K562 (cell line): Measurements from ENCODE around the gene ATP6V1F. TPM values are rescaled to one million over a fixed set of nuclear protein-coding genes. Genes with fewer than 3 reads are reported as not detected.

Experiments used
- ATAC-seq: fragments of 200-7000 bp; cut with Tn5 transposase; 3 replicates; pipeline ENCODE4 v1.9.1; 2020; ENCODE audit warnings: moderate library complexity
- BruUV-seq: library from RNA; stranded (reverse); fragments of 400-500 nt; replicated peaks from 2 replicates; lab custom pipeline; 2021; lab: Mats Ljungman, UMichigan
- CTCF ChIA-PET: fragments of 300-600 bp; formaldehyde crosslinking; extraction: SDS; loops from one replicate; lab custom pipeline; 2021; ENCODE audit warnings: low intra/inter-chr PET ratio; lab: Yijun Ruan, JAX
- POLR2A ChIA-PET: fragments of 300-600, 350-650 bp; sonication (Branson Sonifier 250); formaldehyde crosslinking; extraction: SDS; loops from one replicate; lab custom pipeline; 2021; ENCODE audit warnings: antibody characterized with exemption, inconsistent platforms; lab: Yijun Ruan, JAX
- DNase-seq, 4 experiments: peaks; one replicate each; pipeline versions ENCODE4 v3.0.0 to v3.0.0-alpha.2; 2011 to 2018; ENCODE audit warnings: low spot score in 3 of 4, mixed read lengths in 3 of 4; ENCODE audit errors: extremely low read depth in 1 of 4
- FAIRE-seq: peaks from 2 replicates; lab custom pipeline; 2011; peaks lifted over from hg19 to GRCh38; lab: Jason Lieb, UNC
- H2AFZ ChIP-seq: 2 replicates; pipeline ENCODE4 v1.6.0; 2011; ENCODE audit warnings: low read depth, low read length, control low read depth, inconsistent platforms
- H3K27ac ChIP-seq: fragments of 200-600 bp; 3 replicates; pipeline ENCODE4 v1.8.0; 2011; ENCODE audit warnings: low read depth, mild to moderate bottlenecking, control low read depth, inconsistent platforms, low read length, moderate library complexity, mixed read lengths; ENCODE audit errors: extremely low read depth
- H3K27me3 ChIP-seq, 2 experiments: fragments of 300-600 bp in 1 of 2; 2 replicates in 1 of 2; 3 replicates in 1 of 2; pipeline versions ENCODE4 v1.6.0 to v1.8.0; 2011; ENCODE audit warnings: inconsistent platforms in 2 of 2, low read length in 2 of 2, mild to moderate bottlenecking in 1 of 2, mixed read lengths in 1 of 2, moderate library complexity in 1 of 2; ENCODE audit not compliant: control insufficient read depth in 2 of 2, insufficient read depth in 2 of 2
- H3K36me3 ChIP-seq: fragments of 300-600 bp; 3 replicates; pipeline ENCODE4 v1.8.0; 2011; ENCODE audit warnings: mild to moderate bottlenecking, low read length, inconsistent platforms; ENCODE audit not compliant: control insufficient read depth, insufficient read depth
- H3K4me1 ChIP-seq, 2 experiments: fragments of 200-600 bp in 1 of 2; replicated peaks in 1 of 2; 2 replicates in 1 of 2; 3 replicates in 1 of 2; pipeline versions ENCODE4 v1.5.1 to v1.8.0; 2011; ENCODE audit warnings: inconsistent platforms in 2 of 2, low read length in 2 of 2, mild to moderate bottlenecking in 1 of 2, mixed read lengths in 1 of 2, moderate library complexity in 1 of 2; ENCODE audit not compliant: control insufficient read depth in 2 of 2, insufficient read depth in 2 of 2
- H3K4me2 ChIP-seq: 2 replicates; pipeline ENCODE4 v1.6.1; 2011; ENCODE audit warnings: low read length, control low read depth, inconsistent platforms, mixed read lengths; ENCODE audit not compliant: insufficient read depth
- H3K4me3 ChIP-seq: fragments of 200-600 bp; sonication (generic), shearing (Covaris generic); 2 replicates; pipeline ENCODE4 v1.5.1; 2016; ENCODE audit warnings: control low read depth, inconsistent platforms
- H3K79me2 ChIP-seq: fragments of 200-600 bp; 3 replicates; pipeline ENCODE4 v1.8.0; 2011; ENCODE audit warnings: low read length, inconsistent platforms; ENCODE audit not compliant: control insufficient read depth, insufficient read depth
- H3K9ac ChIP-seq, 2 experiments: 2 replicates each; pipeline versions ENCODE4 v1.6.0 to v1.6.1; 2011; ENCODE audit warnings: low read depth in 2 of 2, low read length in 2 of 2, control low read depth in 1 of 2, inconsistent platforms in 1 of 2, mild to moderate bottlenecking in 1 of 2, mixed read lengths in 1 of 2; ENCODE audit not compliant: insufficient read depth in 1 of 2
- H3K9me1 ChIP-seq: one replicate; pipeline ENCODE4 v1.6.0; 2011; ENCODE audit warnings: inconsistent platforms, mild to moderate bottlenecking, low read length, moderate library complexity; ENCODE audit not compliant: control insufficient read depth, insufficient read depth
- H3K9me3 ChIP-seq: replicated peaks from 2 replicates; pipeline ENCODE4 v1.5.1; 2011; ENCODE audit warnings: low read depth, low read length, inconsistent platforms; ENCODE audit not compliant: control insufficient read depth, insufficient read depth
- H4K20me1 ChIP-seq: replicated peaks from 2 replicates; pipeline ENCODE4 v1.6.1; 2011; ENCODE audit warnings: low read length, inconsistent platforms, mixed read lengths; ENCODE audit not compliant: control insufficient read depth, insufficient read depth
- ETS1 ChIP-seq: conservative IDR thresholded peaks from 2 replicates; pipeline ENCODE4 v1.6.1; 2011; ENCODE audit warnings: low read depth, mild to moderate bottlenecking, low read length; ENCODE audit not compliant: control insufficient read depth
- MAFK ChIP-seq: IDR thresholded peaks from 2 replicates; pipeline ENCODE4 v1.6.1; 2011; ENCODE audit warnings: low read length, improper control_type of control experiment
- POLR2G ChIP-seq: fragments of 200-400 bp; formaldehyde crosslinking; IDR thresholded peaks from 2 replicates; pipeline ENCODE4 v1.6.1; 2017; ENCODE audit warnings: low read depth, mild to moderate bottlenecking, antibody characterized with exemption, low read length, moderate library complexity
- RBFOX2 ChIP-seq: fragments of 200-400 bp; formaldehyde crosslinking; IDR thresholded peaks from 2 replicates; pipeline ENCODE4 v1.6.1; 2017; ENCODE audit warnings: low read depth, mild to moderate bottlenecking, low read length, moderate library complexity
- RBM22 ChIP-seq: fragments of 200-400 bp; formaldehyde crosslinking; IDR thresholded peaks from 2 replicates; pipeline ENCODE4 v1.6.1; 2018; ENCODE audit warnings: low read length, low read depth; ENCODE audit not compliant: poor library complexity, severe bottlenecking
- ZNF518B ChIP-seq: fragments of 250-450 bp; sonication (Bioruptor Pico); IDR thresholded peaks from 2 replicates; pipeline ENCODE4 v1.5.0; 2021; ENCODE audit warnings: mild to moderate bottlenecking, moderate library complexity
- WGBS: fragments of 100-300 bp; shearing (Covaris generic); methylation state at CpG from one replicate; pipeline ENCODE4 v1.1.6; 2016; ENCODE audit warnings: low coverage, mixed read lengths; ENCODE audit not compliant: insufficient coverage; ENCODE audit errors: missing lambda C conversion rate; 5-methylcytosine and 5-hydroxymethylcytosine counted together
- in situ Hi-C: fragments of 300-500 bp; cut with MboI; formaldehyde crosslinking; loops from 4 replicates; pipeline ENCODE4 v1.15.0; 2018; ENCODE audit warnings: inconsistent platforms, mixed read lengths
- intact Hi-C: fragments of 100-400 bp; cut with micrococcal nuclease; formaldehyde crosslinking; loops from 2 replicates; pipeline ENCODE4 v1.14.2; 2022
- polyA plus RNA-seq, 8 experiments: library from polyadenylated mRNA; depleted of rRNA in 4 of 8; stranded (reverse) in 5 of 8; unstranded in 3 of 8; fragments of >200 nt; fragmentation: Nextera tagmentation in 2 of 8; fragmentation: Illumina TruSeq in 1 of 8; extraction: Ambion mirVana in 2 of 8; extraction: Trizol in 1 of 8; gene quantifications; 2 replicates each; pipeline versions ENCODE4 v1.2.1 to v1.2.3, GENCODE V29; 2011 to 2014; ENCODE audit warnings: inconsistent platforms in 1 of 8, missing spikeins in 1 of 8
- total RNA-seq, 7 experiments: library from RNA; depleted of rRNA in 6 of 7; stranded (reverse); fragments of >200 nt in 6 of 7; fragmentation: Illumina TruSeq in 2 of 7; extraction: Trizol in 2 of 7; gene quantifications; 2 replicates each; pipeline versions ENCODE4 v1.2.1 to v1.2.3, GENCODE V29; 2011 to 2021; ENCODE audit warnings: low replicate concordance in 1 of 7

ATP6V1F gene
- total and polyA plus RNA-seq, 9 of the 15 experiments (the other 6 are each of a cell fraction or from before 2014, with no cell fraction given): 206 to 1,123 (median 542) TPM

GRCh38 chr7:128849804-128850490 is 12.7 kb upstream of the ATP6V1F start:
- Histone ChIP-seq H3K9me3 (no peaks in the 10 kb centered on the region), H3K27me3 (no peaks in the 10 kb centered on the region), H3K4me2 (no peak overlapping the region), H3K79me2 (no peaks in the 10 kb centered on the region), H4K20me1 (peaks cover 3% of the 10 kb centered on the region; the same call in 1 of the 2 replicates), H3K4me1 (peaks cover 0 to 27% of the 10 kb centered on the region in 2 experiments; a peak in 1 of 5 replicates), H3K36me3 (peaks cover 99% of the 10 kb centered on the region), H3K4me3 (no peak overlapping the region), H2AFZ (no peak overlapping the region), H3K27ac (no peak overlapping the region), H3K9ac (peak overlapping the region in 1 of 2 experiments; percentile 65; a peak in 2 of 4 replicates), H3K9me1 (peaks cover 2% of the 10 kb centered on the region)
- in situ Hi-C loops (no loop called here), intact Hi-C loops (no loop called here)
- FAIRE-seq: no peak
- DNase-seq: no peak
- TF ChIP-seq RBM22: peak; percentile 78
- TF ChIP-seq MAFK: no peak
- TF ChIP-seq ETS1: 0 out of 2 replicates have a peak, but pooled peaks have one; percentile 14
- TF ChIP-seq ZNF518B (CRISPR knock-in tag): no peak
- peak; percentile 47 for TF ChIP-seq RBFOX2
- TF ChIP-seq POLR2G: peak; percentile 58; the same call in 1 of the 2 replicates
- 92% methylated on average over 16 of the region's 18 CpGs for WGBS
- ChIA-PET CTCF (no interaction called here), POLR2A (interaction anchor here (0.6 to 5.1 kb wide), 7 partner anchors 11 to 1197 kb away, joined by 3 to 47 read pairs (median 4); partner anchors contain the start of genes ATP6V1F and CALU)
- no TSS peak for BruUV-seq
- no peak for ATAC-seq
